HAP-1 (cell line): ENCODE data around the gene ALDOA.
A peak's percentile ranks its signal among the peaks of the same experiment; 100 is the strongest.

ENCODE experiments used
- DNase-seq, 2 experiments: peaks; one replicate each; pipeline ENCODE4 v3.0.0-alpha.2; 2016 to 2020; ENCODE audit warnings: low spot score in 2 of 2
- H3K27me3 ChIP-seq: fragments of 250-450 bp; sonication (Bioruptor Pico); 2 replicates; pipeline ENCODE4 v1.5.1; 2020; ENCODE audit warnings: low read depth, mild to moderate bottlenecking, moderate library complexity
- H3K36me3 ChIP-seq: fragments of 250-450 bp; sonication (Bioruptor Pico); replicated peaks from 2 replicates; pipeline ENCODE4 v1.5.1; 2020; ENCODE audit warnings: mild to moderate bottlenecking
- H3K4me1 ChIP-seq: fragments of 250-450 bp; sonication (Bioruptor Pico); 2 replicates; pipeline ENCODE4 v1.5.1; 2020; ENCODE audit warnings: mild to moderate bottlenecking
- H3K4me3 ChIP-seq: fragments of 250-450 bp; sonication (Bioruptor Pico); 2 replicates; pipeline ENCODE4 v1.5.1; 2020; ENCODE audit warnings: mild to moderate bottlenecking, moderate library complexity
- H3K9me3 ChIP-seq: fragments of 250-450 bp; sonication (Bioruptor Pico); 2 replicates; pipeline ENCODE4 v1.5.1; 2020; ENCODE audit warnings: mild to moderate bottlenecking, moderate library complexity
- in situ Hi-C: fragments of 300-500 bp; cut with MboI; formaldehyde crosslinking; loops from 3 replicates; pipeline ENCODE4 v1.14.3; 2020; ENCODE audit warnings: low sequenced_read_pairs, inconsistent platforms, mixed read lengths

Gene ALDOA

GRCh38 chr16:30084096-30084815 lies 18.7 kb downstream of the ALDOA start:
- H3K4me1 ChIP-seq, result no peaks in the 10 kb centered on the region
- no peak overlapping the region for H3K4me3 ChIP-seq
- no peak for DNase-seq
- in situ Hi-C loops, result loop anchor here (25.0 kb wide), 1 partner anchor 303 kb away; the partner anchor contains the start of genes SEPTIN1 and ZNF48
- peaks cover 57% of the 10 kb centered on the region for H3K36me3 ChIP-seq
- H3K27me3 ChIP-seq, result no peaks in the 10 kb centered on the region
- H3K9me3 ChIP-seq, result no peaks in the 10 kb centered on the region

- no peak for DNase-seq
- H3K4me1 ChIP-seq, result no peaks in the 10 kb centered on the region
- H3K4me3 ChIP-seq, result no peak overlapping the region
- in situ Hi-C loops, result loop anchor here (25.0 kb wide), 1 partner anchor 303 kb away; the partner anchor contains the start of genes SEPTIN1 and ZNF48
- H3K9me3 ChIP-seq, result no peaks in the 10 kb centered on the region
- H3K27me3 ChIP-seq, result no peaks in the 10 kb centered on the region
- H3K36me3 ChIP-seq, result peaks cover 51% of the 10 kb centered on the region
These were observed 19.2 kb downstream of the ALDOA start for GRCh38 chr16:30084816-30085159.

- Histone ChIP-seq H3K27me3 (no peaks in the 10 kb centered on the region), H3K9me3 (no peaks in the 10 kb centered on the region), H3K36me3 (peaks cover 47% of the 10 kb centered on the region), H3K4me3 (no peak overlapping the region), H3K4me1 (no peaks in the 10 kb centered on the region)
- no peak for DNase-seq
- in situ Hi-C loops, result loop anchor here (25.0 kb wide), 1 partner anchor 302 kb away; the partner anchor contains the start of genes SEPTIN1 and ZNF48
These were observed 19.7 kb downstream of the ALDOA start for GRCh38 chr16:30085247-30085646.

GRCh38 chr16:30085820-30086219 lies 20.3 kb downstream of the ALDOA start:
- H3K9me3 ChIP-seq, result no peaks in the 10 kb centered on the region
- no peak for DNase-seq
- no peaks in the 10 kb centered on the region for H3K27me3 ChIP-seq
- peaks cover 43% of the 10 kb centered on the region for H3K36me3 ChIP-seq
- H3K4me3 ChIP-seq, result no peak overlapping the region
- in situ Hi-C loops, result loop anchor here (25.0 kb wide), 1 partner anchor 301 kb away; the partner anchor contains the start of genes SEPTIN1 and ZNF48
- no peaks in the 10 kb centered on the region for H3K4me1 ChIP-seq

- peaks cover 36% of the 10 kb centered on the region for H3K36me3 ChIP-seq
- no peak overlapping the region for H3K4me3 ChIP-seq
- no peak for DNase-seq
- in situ Hi-C loops, result loop anchor here (25.0 kb wide), 1 partner anchor 301 kb away; the partner anchor contains the start of genes SEPTIN1 and ZNF48
- no peaks in the 10 kb centered on the region for H3K9me3 ChIP-seq
- H3K4me1 ChIP-seq, result peaks cover 2% of the 10 kb centered on the region; the same call in 1 of the 2 replicates
- no peaks in the 10 kb centered on the region for H3K27me3 ChIP-seq
These were observed 21.0 kb downstream of the ALDOA start for GRCh38 chr16:30086291-30087140.

- no peaks in the 10 kb centered on the region for H3K27me3 ChIP-seq
- H3K9me3 ChIP-seq, result no peaks in the 10 kb centered on the region
- H3K4me3 ChIP-seq, result no peak overlapping the region
- H3K36me3 ChIP-seq, result peaks cover 32% of the 10 kb centered on the region
- peaks cover 7% of the 10 kb centered on the region for H3K4me1 ChIP-seq
- no peak for DNase-seq
- in situ Hi-C loops, result loop anchor here (25.0 kb wide), 1 partner anchor 300 kb away; the partner anchor contains the start of genes SEPTIN1 and ZNF48
These were observed 21.8 kb downstream of the ALDOA start for GRCh38 chr16:30087181-30087898.

GRCh38 chr16:30088237-30088831 lies 22.8 kb downstream of the ALDOA start:
- Histone ChIP-seq H3K9me3 (no peaks in the 10 kb centered on the region), H3K4me1 (peaks cover 13% of the 10 kb centered on the region), H3K36me3 (peaks cover 22% of the 10 kb centered on the region), H3K4me3 (no peak overlapping the region), H3K27me3 (no peaks in the 10 kb centered on the region)
- in situ Hi-C loops, result loop anchor here (25.0 kb wide), 1 partner anchor 299 kb away; the partner anchor contains the start of genes SEPTIN1 and ZNF48
- no peak for DNase-seq

- peaks cover 15% of the 10 kb centered on the region for H3K36me3 ChIP-seq
- H3K9me3 ChIP-seq, result no peaks in the 10 kb centered on the region
- no peak overlapping the region for H3K4me3 ChIP-seq
- no peak for DNase-seq
- H3K4me1 ChIP-seq, result peaks cover 13% of the 10 kb centered on the region
- no peaks in the 10 kb centered on the region for H3K27me3 ChIP-seq
- in situ Hi-C loops, result loop anchor here (25.0 kb wide), 1 partner anchor 298 kb away; the partner anchor contains the start of genes SEPTIN1 and ZNF48
These were observed 23.5 kb downstream of the ALDOA start for GRCh38 chr16:30088832-30089624.

GRCh38 chr16:30090610-30091331 lies 25.2 kb downstream of the ALDOA start:
- H3K4me3 ChIP-seq, result no peak overlapping the region

GRCh38 chr16:30091474-30092372 lies 26.2 kb downstream of the ALDOA start, which contains the start of gene TBX6:
Gene TBX6 (minus strand): TSS chr16:30091924. CDS start chr16:30091193, 731 bp downstream.
- no peaks in the 10 kb centered on the region for H3K27me3 ChIP-seq
- H3K4me1 ChIP-seq, result peaks cover 18% of the 10 kb centered on the region
- peaks cover 3% of the 10 kb centered on the region for H3K9me3 ChIP-seq
- peak; percentile 92 to 95 for DNase-seq
- H3K36me3 ChIP-seq, result no peaks in the 10 kb centered on the region; the same call in 1 of the 2 replicates
- in situ Hi-C loops, result loop anchor here (25.0 kb wide), 1 partner anchor 296 kb away; the partner anchor contains the start of genes SEPTIN1 and ZNF48
- H3K4me3 ChIP-seq, result peak within 1 kb of the TSS; percentile 40

More at GRCh38 chr16:30090610-30091331, 25.2 kb downstream of the ALDOA start:
- no peak for DNase-seq
- in situ Hi-C loops, result loop anchor here (25.0 kb wide), 1 partner anchor 297 kb away; the partner anchor contains the start of genes SEPTIN1 and ZNF48
- Histone ChIP-seq H3K4me1 (peaks cover 15% of the 10 kb centered on the region), H3K9me3 (no peaks in the 10 kb centered on the region), H3K36me3 (no peaks in the 10 kb centered on the region; the same call in 1 of the 2 replicates), H3K27me3 (no peaks in the 10 kb centered on the region)
